Loucy (cell line): ENCODE results near the gene MCC.

Experiments
- H2AFZ ChIP-seq: fragments of 200-600 bp; sonication (generic); 2 replicates; pipeline ENCODE4 v1.6.0; 2016; ENCODE audit warnings: antibody characterized with exemption, mild to moderate bottlenecking, low read length, moderate library complexity
- H3F3A ChIP-seq: fragments of 200-600 bp; 2 replicates; pipeline ENCODE4 v1.6.0; 2016; ENCODE audit warnings: antibody characterized with exemption, low read depth, mild to moderate bottlenecking
- H3K27me3 ChIP-seq: fragments of 200-600 bp; sonication (generic); 2 replicates; pipeline ENCODE4 v1.6.1; 2014; ENCODE audit warnings: low read length, mild to moderate bottlenecking; ENCODE audit not compliant: insufficient read depth, poor library complexity, severe bottlenecking
- H3K36me3 ChIP-seq: fragments of 200-600 bp; sonication (generic); 2 replicates; pipeline ENCODE4 v1.6.1; 2016; ENCODE audit warnings: low read length; ENCODE audit not compliant: insufficient read depth
- H3K4me1 ChIP-seq: fragments of 200-600 bp; sonication (generic); 2 replicates; pipeline ENCODE4 v1.5.1; 2014; ENCODE audit warnings: low read length, mild to moderate bottlenecking; ENCODE audit not compliant: insufficient read depth, poor library complexity, severe bottlenecking
- H3K4me2 ChIP-seq: fragments of 200-600 bp; sonication (generic); 2 replicates; pipeline ENCODE4 v1.6.0; 2014; ENCODE audit warnings: antibody characterized with exemption, low read length, low read depth, mild to moderate bottlenecking; ENCODE audit not compliant: poor library complexity, severe bottlenecking
- H3K4me3 ChIP-seq: fragments of 200-600 bp; sonication (generic); 2 replicates; pipeline ENCODE4 v1.5.1; 2014; ENCODE audit warnings: low read length, mild to moderate bottlenecking, mixed read lengths; ENCODE audit not compliant: poor library complexity, severe bottlenecking
- H3K79me2 ChIP-seq: fragments of 200-600 bp; sonication (generic); 2 replicates; pipeline ENCODE4 v1.6.1; 2014; ENCODE audit warnings: low read length; ENCODE audit not compliant: insufficient read depth
- H3K9ac ChIP-seq: fragments of 200-600 bp; sonication (generic); 2 replicates; pipeline ENCODE4 v1.6.0; 2014; ENCODE audit warnings: mild to moderate bottlenecking, low read depth, low read length, moderate library complexity; ENCODE audit not compliant: poor library complexity, severe bottlenecking
- H3K9me2 ChIP-seq: fragments of 200-600 bp; sonication (generic); replicated peaks from 2 replicates; pipeline ENCODE4 v1.6.1; 2016; ENCODE audit warnings: low read depth, low read length, mixed read lengths
- H3K9me3 ChIP-seq: fragments of 200-600 bp; sonication (generic); 2 replicates; pipeline ENCODE4 v1.6.1; 2014; ENCODE audit warnings: mild to moderate bottlenecking, antibody characterized with exemption, low read length, low read depth; ENCODE audit not compliant: insufficient read depth
- H4K20me1 ChIP-seq: fragments of 200-600 bp; sonication (generic); 2 replicates; pipeline ENCODE4 v1.6.0; 2014; ENCODE audit warnings: antibody characterized with exemption, low read length, mild to moderate bottlenecking; ENCODE audit not compliant: insufficient read depth, poor library complexity, severe bottlenecking
- CTCF ChIP-seq: fragments of 200-600 bp; sonication (generic); conservative IDR thresholded peaks from 2 replicates; pipeline ENCODE4 v1.5.1; 2014; ENCODE audit warnings: mild to moderate bottlenecking, antibody characterized with exemption, low read length
- EZH2phosphoT487 ChIP-seq: fragments of 200-600 bp; IDR thresholded peaks from 2 replicates; pipeline ENCODE4 v1.6.1; 2018; ENCODE audit warnings: antibody characterized with exemption, mild to moderate bottlenecking, moderate library complexity, borderline replicate concordance

Gene MCC

GRCh38 chr5:113330533-113331208 lies 157.6 kb downstream of the MCC start:
- Histone ChIP-seq H3K4me2 (peak overlapping the region; percentile 48), H3K27me3 (no peaks in the 10 kb centered on the region), H4K20me1 (no peaks in the 10 kb centered on the region), H3K9me3 (no peaks in the 10 kb centered on the region), H3K9ac (no peak overlapping the region), H3F3A (no peaks in the 10 kb centered on the region), H3K4me1 (peaks cover 13% of the 10 kb centered on the region), H3K9me2 (no peaks in the 10 kb centered on the region), H3K4me3 (peak overlapping the region; percentile 41), H3K79me2 (no peaks in the 10 kb centered on the region), H3K36me3 (no peaks in the 10 kb centered on the region), H2AFZ (peak overlapping the region; percentile 72; the same call in 1 of the 2 replicates)
- TF ChIP-seq CTCF (peak; percentile 67), EZH2phosphoT487 (no peak)

- H4K20me1 ChIP-seq: no peaks in the 10 kb centered on the region
- no peaks in the 10 kb centered on the region for H3K79me2 ChIP-seq
- H3K27me3 ChIP-seq: no peaks in the 10 kb centered on the region
- H3K9ac ChIP-seq: no peak overlapping the region
- H3K4me2 ChIP-seq: peak overlapping the region; percentile 48
- H2AFZ ChIP-seq: peak overlapping the region; percentile 72; the same call in 1 of the 2 replicates
- no peaks in the 10 kb centered on the region for H3K9me2 ChIP-seq
- no peaks in the 10 kb centered on the region for H3F3A ChIP-seq
- peaks cover 13% of the 10 kb centered on the region for H3K4me1 ChIP-seq
- H3K4me3 ChIP-seq: peak overlapping the region; percentile 41
- TF ChIP-seq EZH2phosphoT487 (no peak), CTCF (no peak)
- H3K36me3 ChIP-seq: no peaks in the 10 kb centered on the region
- no peaks in the 10 kb centered on the region for H3K9me3 ChIP-seq
Measured at GRCh38 chr5:113329981-113330380, 158.3 kb downstream of the MCC start.

GRCh38 chr5:113325054-113325453 lies 163.2 kb downstream of the MCC start:
- TF ChIP-seq EZH2phosphoT487 (no peak), CTCF (no peak)
- H3K9ac ChIP-seq: no peak overlapping the region
- no peaks in the 10 kb centered on the region for H3K36me3 ChIP-seq
- H3K27me3 ChIP-seq: no peaks in the 10 kb centered on the region
- H3K79me2 ChIP-seq: no peaks in the 10 kb centered on the region
- H3F3A ChIP-seq: no peaks in the 10 kb centered on the region
- no peak overlapping the region for H3K4me3 ChIP-seq
- H3K9me3 ChIP-seq: no peaks in the 10 kb centered on the region
- no peak overlapping the region for H3K4me2 ChIP-seq
- no peaks in the 10 kb centered on the region for H4K20me1 ChIP-seq
- peaks cover 17% of the 10 kb centered on the region for H3K4me1 ChIP-seq
- no peak overlapping the region for H2AFZ ChIP-seq
- no peaks in the 10 kb centered on the region for H3K9me2 ChIP-seq
